OCI-LY3 (cell line): ENCODE measurements around the gene ASTN1.

Experiments
- H2AFZ ChIP-seq: fragments of 200-600, 300-600 bp; shearing (Covaris generic); 2 replicates; pipeline ENCODE4 v1.6.0; 2014; ENCODE audit warnings: antibody characterized with exemption, low read depth, low read length
- H3K27ac ChIP-seq: fragments of 200-600, 300-600 bp; sonication (generic); 2 replicates; pipeline ENCODE4 v1.5.1; 2014; ENCODE audit warnings: mild to moderate bottlenecking, low read length, moderate library complexity, mixed read lengths
- H3K27me3 ChIP-seq: fragments of 200-600, 300-600 bp; sonication (generic); 2 replicates; pipeline ENCODE4 v1.6.1; 2014; ENCODE audit warnings: low read depth, low read length, mixed read lengths
- H3K36me3 ChIP-seq: fragments of 200-600, 300-600 bp; sonication (generic); replicated peaks from 2 replicates; pipeline ENCODE3; 2014; ENCODE audit warnings: low read depth, low read length, mixed read lengths
- H3K4me1 ChIP-seq: fragments of 300-600, 200-600 bp; sonication (generic); 2 replicates; pipeline ENCODE4 v1.6.1; 2014; ENCODE audit warnings: low read length, mixed read lengths
- H3K4me2 ChIP-seq: fragments of 200-600, 300-600 bp; sonication (generic); 2 replicates; pipeline ENCODE4 v1.6.1; 2014; ENCODE audit warnings: low read length, mixed read lengths
- H3K4me3 ChIP-seq: fragments of 300-600, 200-600 bp; sonication (generic); 2 replicates; pipeline ENCODE4 v1.5.1; 2014; ENCODE audit warnings: antibody characterized with exemption, mild to moderate bottlenecking, low read length, moderate library complexity
- H3K79me2 ChIP-seq: fragments of 300-600, 200-600 bp; shearing (Covaris generic); 2 replicates; pipeline ENCODE4 v1.6.1; 2014; ENCODE audit warnings: mild to moderate bottlenecking, low read length, mixed read lengths
- H3K9ac ChIP-seq: fragments of 300-600, 200-600 bp; shearing (Covaris generic); 2 replicates; pipeline ENCODE4 v1.6.0; 2014; ENCODE audit warnings: mild to moderate bottlenecking, low read length, moderate library complexity
- H3K9me3 ChIP-seq: fragments of 200-600, 300-600 bp; shearing (Covaris generic); 2 replicates; pipeline ENCODE4 v1.6.1; 2014; ENCODE audit warnings: low read length, mixed read lengths; ENCODE audit not compliant: insufficient read depth
- H4K20me1 ChIP-seq: fragments of 200-600, 300-600 bp; sonication (generic); 2 replicates; pipeline ENCODE4 v1.6.1; 2016; ENCODE audit warnings: low read length, mixed read lengths; ENCODE audit not compliant: insufficient read depth
- EZH2phosphoT487 ChIP-seq: fragments of 200-600 bp; shearing (Covaris generic); IDR thresholded peaks from 2 replicates; pipeline ENCODE4 v1.6.1; 2018; ENCODE audit warnings: antibody characterized with exemption, mixed run types, low read depth
- TF ChIP-seq, protein P1 (sequence below): fragments of 200-600, 300-600 bp; sonication (generic); IDR thresholded peaks from 2 replicates; pipeline ENCODE4 v1.5.1; 2014; ENCODE audit warnings: antibody characterized with exemption, low read length, low read depth

The ASTN1 gene

GRCh38 chr1:176996456-176997090, 167.9 kb downstream of the ASTN1 start:
- H3K27ac ChIP-seq, result no peak overlapping the region
- no peak overlapping the region for H3K4me2 ChIP-seq
- no peaks in the 10 kb centered on the region for H3K4me1 ChIP-seq
- no peaks in the 10 kb centered on the region for H3K9me3 ChIP-seq
- no peaks in the 10 kb centered on the region for H4K20me1 ChIP-seq
- TF ChIP-seq, protein P1, sequence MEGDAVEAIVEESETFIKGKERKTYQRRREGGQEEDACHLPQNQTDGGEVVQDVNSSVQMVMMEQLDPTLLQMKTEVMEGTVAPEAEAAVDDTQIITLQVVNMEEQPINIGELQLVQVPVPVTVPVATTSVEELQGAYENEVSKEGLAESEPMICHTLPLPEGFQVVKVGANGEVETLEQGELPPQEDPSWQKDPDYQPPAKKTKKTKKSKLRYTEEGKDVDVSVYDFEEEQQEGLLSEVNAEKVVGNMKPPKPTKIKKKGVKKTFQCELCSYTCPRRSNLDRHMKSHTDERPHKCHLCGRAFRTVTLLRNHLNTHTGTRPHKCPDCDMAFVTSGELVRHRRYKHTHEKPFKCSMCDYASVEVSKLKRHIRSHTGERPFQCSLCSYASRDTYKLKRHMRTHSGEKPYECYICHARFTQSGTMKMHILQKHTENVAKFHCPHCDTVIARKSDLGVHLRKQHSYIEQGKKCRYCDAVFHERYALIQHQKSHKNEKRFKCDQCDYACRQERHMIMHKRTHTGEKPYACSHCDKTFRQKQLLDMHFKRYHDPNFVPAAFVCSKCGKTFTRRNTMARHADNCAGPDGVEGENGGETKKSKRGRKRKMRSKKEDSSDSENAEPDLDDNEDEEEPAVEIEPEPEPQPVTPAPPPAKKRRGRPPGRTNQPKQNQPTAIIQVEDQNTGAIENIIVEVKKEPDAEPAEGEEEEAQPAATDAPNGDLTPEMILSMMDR, result no peak
- TF ChIP-seq EZH2phosphoT487, result no peak
- no peak overlapping the region for H3K9ac ChIP-seq
- H2AFZ ChIP-seq, result no peak overlapping the region
- H3K27me3 ChIP-seq, result peaks cover 24% of the 10 kb centered on the region
- H3K79me2 ChIP-seq, result no peaks in the 10 kb centered on the region
- no peaks in the 10 kb centered on the region for H3K36me3 ChIP-seq
- H3K4me3 ChIP-seq, result no peak overlapping the region

GRCh38 chr1:176994931-176995596, 169.4 kb downstream of the ASTN1 start:
- Histone ChIP-seq H3K27me3 (peaks cover 18% of the 10 kb centered on the region), H3K9me3 (no peaks in the 10 kb centered on the region), H3K79me2 (no peaks in the 10 kb centered on the region), H4K20me1 (no peaks in the 10 kb centered on the region), H2AFZ (no peak overlapping the region), H3K4me1 (no peaks in the 10 kb centered on the region), H3K4me3 (no peak overlapping the region), H3K36me3 (no peaks in the 10 kb centered on the region), H3K9ac (no peak overlapping the region), H3K4me2 (no peak overlapping the region), H3K27ac (no peak overlapping the region)
- no peak for TF ChIP-seq EZH2phosphoT487
- TF ChIP-seq, protein P1, result no peak

- Histone ChIP-seq H3K79me2 (no peaks in the 10 kb centered on the region), H3K27me3 (peaks cover 27% of the 10 kb centered on the region), H4K20me1 (no peaks in the 10 kb centered on the region), H2AFZ (no peak overlapping the region), H3K9me3 (no peaks in the 10 kb centered on the region), H3K4me2 (no peak overlapping the region), H3K4me1 (no peaks in the 10 kb centered on the region), H3K27ac (no peak overlapping the region), H3K36me3 (no peaks in the 10 kb centered on the region), H3K4me3 (no peak overlapping the region), H3K9ac (no peak overlapping the region)
- TF ChIP-seq, protein P1, result no peak
- no peak for TF ChIP-seq EZH2phosphoT487
Observed at GRCh38 chr1:176993587-176993986, 170.9 kb downstream of the ASTN1 start.

GRCh38 chr1:176989754-176990153, 174.8 kb downstream of the ASTN1 start:
- Histone ChIP-seq H3K79me2 (no peaks in the 10 kb centered on the region), H3K9me3 (no peaks in the 10 kb centered on the region), H3K9ac (no peak overlapping the region), H2AFZ (no peak overlapping the region), H3K4me2 (no peak overlapping the region), H3K27me3 (peaks cover 28% of the 10 kb centered on the region), H3K36me3 (no peaks in the 10 kb centered on the region), H3K4me1 (peaks cover 7% of the 10 kb centered on the region), H3K4me3 (no peak overlapping the region), H4K20me1 (no peaks in the 10 kb centered on the region), H3K27ac (no peak overlapping the region)
- TF ChIP-seq, protein P1, result no peak
- TF ChIP-seq EZH2phosphoT487, result no peak
